GM12801 (cell line): ENCODE data around the gene CELA2B.

ENCODE experiments used
- TF ChIP-seq, protein P1 (sequence below): IDR thresholded peaks from one replicate; pipeline ENCODE4 v1.5.1; 2011; ENCODE audit warnings: control low read depth; ENCODE audit not compliant: insufficient read length; ENCODE audit errors: extremely low read depth

The CELA2B gene

DNA sequence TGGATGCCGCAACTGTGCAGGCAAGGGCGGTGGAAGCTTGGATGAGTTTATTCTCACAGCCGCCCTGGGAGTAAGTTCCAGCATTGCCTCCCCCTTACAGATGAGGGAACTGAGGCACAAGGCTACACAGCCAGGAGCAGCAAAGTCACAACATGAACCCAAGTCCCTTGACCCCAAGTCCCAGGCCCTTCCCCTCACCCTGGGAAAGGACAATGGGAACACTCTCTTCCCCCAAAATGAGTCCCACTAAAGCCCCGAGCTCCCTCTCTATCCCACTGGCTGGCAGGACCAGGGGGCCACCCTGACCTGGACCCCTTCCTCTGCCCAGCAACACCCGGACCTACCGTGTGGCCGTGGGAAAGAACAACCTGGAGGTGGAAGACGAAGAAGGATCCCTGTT, 33.8 kb upstream of the CELA2B start:
- TF ChIP-seq, protein P1, sequence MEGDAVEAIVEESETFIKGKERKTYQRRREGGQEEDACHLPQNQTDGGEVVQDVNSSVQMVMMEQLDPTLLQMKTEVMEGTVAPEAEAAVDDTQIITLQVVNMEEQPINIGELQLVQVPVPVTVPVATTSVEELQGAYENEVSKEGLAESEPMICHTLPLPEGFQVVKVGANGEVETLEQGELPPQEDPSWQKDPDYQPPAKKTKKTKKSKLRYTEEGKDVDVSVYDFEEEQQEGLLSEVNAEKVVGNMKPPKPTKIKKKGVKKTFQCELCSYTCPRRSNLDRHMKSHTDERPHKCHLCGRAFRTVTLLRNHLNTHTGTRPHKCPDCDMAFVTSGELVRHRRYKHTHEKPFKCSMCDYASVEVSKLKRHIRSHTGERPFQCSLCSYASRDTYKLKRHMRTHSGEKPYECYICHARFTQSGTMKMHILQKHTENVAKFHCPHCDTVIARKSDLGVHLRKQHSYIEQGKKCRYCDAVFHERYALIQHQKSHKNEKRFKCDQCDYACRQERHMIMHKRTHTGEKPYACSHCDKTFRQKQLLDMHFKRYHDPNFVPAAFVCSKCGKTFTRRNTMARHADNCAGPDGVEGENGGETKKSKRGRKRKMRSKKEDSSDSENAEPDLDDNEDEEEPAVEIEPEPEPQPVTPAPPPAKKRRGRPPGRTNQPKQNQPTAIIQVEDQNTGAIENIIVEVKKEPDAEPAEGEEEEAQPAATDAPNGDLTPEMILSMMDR, result no peak

DNA sequence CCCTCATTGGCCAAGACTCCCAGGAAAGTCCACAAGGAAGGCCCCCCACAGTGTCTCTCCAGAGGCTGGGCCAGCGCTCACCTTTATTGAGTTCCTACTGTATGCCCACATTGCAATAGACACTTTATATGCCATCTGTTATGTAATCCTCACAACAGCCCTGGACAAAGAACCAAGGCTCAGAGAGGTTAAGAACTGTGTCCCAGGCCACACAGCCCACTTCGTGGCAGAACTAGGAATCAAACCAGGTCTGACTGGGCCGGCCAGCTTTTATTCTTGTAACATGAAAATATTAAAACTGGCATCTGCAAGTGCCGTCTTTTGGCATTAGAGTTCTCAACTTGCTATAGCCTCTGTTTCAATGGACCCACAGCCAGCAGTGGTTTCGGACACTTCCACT, 33.1 kb upstream of the CELA2B start:
- TF ChIP-seq, protein P1, result no peak

DNA sequence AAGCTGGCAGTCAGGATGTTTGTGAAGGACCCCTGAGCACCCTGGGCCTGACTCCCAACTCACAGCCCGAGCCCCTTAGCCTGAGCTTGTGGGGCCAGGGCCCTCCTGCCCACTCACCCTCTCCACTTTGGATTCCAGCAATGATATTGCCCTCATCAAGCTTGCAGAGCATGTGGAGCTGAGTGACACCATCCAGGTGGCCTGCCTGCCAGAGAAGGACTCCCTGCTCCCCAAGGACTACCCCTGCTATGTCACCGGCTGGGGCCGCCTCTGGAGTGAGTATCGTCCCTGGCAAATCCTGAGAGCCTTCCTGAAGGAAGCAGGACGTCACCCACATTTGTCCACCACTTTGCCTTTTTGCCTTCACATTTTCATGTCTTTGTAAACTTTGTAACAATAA, 32.6 kb upstream of the CELA2B start:
- TF ChIP-seq, protein P1, result no peak

DNA sequence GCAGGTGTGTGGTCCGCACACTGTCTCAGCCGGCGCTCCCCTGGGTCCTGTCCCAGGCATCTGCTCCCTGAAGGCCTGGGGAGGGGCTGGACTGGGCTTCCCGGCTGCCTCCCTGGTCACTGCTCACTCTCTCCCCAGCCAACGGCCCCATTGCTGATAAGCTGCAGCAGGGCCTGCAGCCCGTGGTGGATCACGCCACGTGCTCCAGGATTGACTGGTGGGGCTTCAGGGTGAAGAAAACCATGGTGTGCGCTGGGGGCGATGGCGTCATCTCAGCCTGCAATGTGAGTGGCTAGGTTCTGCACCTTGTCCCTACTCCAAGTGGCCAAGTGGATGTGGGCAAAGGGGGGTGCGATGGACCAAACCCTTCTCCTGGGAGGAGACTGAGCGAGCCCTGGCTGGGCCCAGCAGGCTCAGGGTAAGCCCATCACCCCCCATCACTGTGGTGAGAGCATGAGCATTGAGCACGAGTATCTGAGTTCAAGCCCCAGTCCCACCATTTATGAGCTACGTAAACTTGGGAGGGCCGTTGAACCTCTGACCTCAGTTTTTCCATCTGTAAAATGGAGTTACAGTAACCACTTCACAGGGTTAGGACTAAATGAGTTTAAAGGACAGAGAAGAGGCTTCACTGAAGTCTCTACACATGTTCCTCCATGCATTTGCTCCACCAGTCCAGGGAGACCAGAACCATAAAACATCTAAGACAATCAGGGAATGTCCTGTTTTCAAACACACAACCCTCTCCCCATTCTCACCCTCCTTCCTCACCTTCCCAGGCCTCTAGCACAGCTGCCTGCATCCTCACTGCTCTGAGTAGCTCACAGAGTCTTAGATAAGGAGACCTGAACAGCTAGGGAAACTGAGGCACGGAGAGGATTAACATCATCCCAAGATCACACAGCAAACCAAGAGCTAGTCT, 31.2 kb upstream of the CELA2B start:
- TF ChIP-seq, protein P1, result no peak

DNA sequence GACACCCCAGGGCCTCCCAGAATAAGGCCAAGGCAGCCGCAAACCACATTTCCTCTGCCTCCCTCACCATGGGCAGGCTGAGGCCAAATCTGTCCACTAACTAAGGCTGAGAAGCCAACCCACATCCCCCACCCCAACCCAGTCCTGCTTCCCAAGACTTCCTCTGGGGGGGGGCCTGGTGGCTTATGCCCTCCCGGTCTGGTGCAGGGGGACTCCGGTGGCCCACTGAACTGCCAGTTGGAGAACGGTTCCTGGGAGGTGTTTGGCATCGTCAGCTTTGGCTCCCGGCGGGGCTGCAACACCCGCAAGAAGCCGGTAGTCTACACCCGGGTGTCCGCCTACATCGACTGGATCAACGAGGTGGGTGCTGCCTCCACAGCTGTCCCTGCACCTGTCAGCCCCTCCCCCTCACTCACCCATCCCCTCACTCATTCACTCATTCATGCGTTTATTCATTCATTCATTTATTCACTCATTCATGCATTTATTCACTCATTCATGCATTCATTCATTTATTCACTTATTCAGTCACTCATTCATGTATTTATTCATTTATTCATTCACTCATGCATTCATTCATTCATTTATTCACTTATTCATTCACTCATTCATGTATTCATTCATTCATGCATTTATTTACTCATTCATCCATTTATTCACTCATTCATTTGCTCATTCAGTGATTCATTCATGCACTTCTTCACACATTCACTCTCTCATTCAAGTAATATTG, 30.3 kb upstream of the CELA2B start:
- TF ChIP-seq, protein P1, result no peak

DNA sequence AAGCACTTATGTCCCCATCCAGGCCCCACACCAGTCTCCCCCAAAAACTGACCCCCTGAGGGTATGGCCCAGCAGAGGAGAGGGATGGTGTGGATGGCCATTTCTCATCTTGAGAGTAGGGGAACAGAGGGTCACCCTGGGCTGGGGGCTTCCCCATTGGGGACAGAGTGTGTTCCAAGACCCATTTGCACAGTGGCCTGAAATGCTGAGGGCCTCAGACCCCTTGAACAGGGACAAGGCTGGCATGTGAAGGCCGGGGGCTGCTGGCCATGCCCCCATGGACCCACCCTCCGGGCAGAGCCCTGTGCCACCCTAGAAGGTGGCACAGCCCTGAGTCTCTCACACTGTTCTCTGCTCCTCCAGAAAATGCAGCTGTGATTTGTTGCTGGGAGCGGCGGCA, 29.7 kb upstream of the CELA2B start:
- TF ChIP-seq, protein P1, result no peak

DNA sequence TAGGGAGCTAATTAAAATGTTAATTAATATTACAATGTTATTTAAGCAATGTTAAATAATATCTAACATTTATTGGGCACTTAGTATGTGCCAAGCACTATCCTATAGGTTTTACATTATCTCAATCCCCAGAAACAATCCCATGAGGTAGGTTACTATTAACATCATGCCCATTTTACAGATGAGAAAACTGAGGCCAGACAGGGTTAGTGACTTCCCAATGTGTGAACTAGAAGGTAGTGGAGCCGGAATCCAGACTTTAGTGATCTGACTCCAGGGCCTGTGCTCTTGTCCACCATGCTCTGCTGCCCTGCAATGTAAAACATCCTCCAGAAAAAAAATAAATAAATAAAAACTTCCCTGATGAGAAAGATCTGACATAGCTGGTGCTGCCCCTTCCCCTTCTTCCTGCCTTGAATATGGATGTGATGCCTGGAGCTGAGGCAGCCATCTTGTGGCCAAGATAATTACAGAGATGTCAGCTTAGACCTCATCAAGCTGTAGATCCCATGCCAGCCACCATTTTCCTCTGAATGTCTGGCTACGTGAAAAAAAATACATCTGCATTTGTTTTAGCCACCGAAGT, 26.9 kb upstream of the CELA2B start:
- TF ChIP-seq, protein P1, result no peak
